Measurements from ENCODE around the gene GJC2. TPM values are rescaled to one million over a fixed set of nuclear protein-coding genes. Genes with fewer than 3 reads are reported as not detected.
"Not testable (repeated sequence)": the region's sequence is repeated elsewhere in the genome, so short reads cannot be mapped to it uniquely, and the experiment has no call there.

Gene GJC2
- polyA plus RNA-seq (ENCODE audit: insufficient read length): 1.2 TPM

DNA sequence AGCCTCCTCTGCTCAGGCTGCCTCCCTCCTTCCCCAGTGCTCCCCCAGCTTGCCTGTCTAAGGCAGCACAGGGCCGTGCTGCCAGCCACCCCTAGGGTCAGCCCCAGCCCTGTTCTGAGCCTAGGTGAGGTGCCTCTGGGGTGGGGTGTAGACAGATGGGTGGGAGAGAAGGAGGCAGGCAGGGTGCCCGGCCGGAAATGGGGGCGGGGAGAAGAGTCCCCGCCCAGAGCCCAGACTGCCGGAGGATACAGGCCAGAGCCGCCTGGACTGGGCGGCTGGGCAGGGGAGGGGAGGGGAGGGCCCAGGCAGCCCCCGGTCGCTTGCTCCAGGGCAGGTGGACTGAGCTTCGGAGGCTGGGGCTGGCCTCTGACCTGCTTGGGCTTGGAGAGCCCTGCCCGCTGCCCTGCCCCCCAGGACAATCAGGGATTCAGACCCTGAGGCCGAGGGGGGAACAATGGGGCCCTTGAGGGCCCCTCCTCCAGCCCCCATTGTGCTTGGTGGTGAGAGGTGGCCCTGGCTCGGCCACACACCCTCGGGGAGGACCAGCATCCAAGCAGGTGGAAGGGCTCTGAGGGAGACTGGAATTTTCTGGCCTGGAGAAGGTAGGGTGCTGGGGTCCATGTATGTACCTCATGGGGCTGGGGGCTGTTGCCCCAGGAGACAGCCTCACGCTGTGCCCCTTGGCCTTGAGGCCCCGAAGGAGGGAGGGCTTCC is at the start of gene GJC2:
Gene GJC2, plus strand, starts transcription at position 525 of the 714 bp plus-strand sequence. CDS start 7,829 bp downstream, outside the sequence.
- peak; percentile 55 for DNase-seq

DNA sequence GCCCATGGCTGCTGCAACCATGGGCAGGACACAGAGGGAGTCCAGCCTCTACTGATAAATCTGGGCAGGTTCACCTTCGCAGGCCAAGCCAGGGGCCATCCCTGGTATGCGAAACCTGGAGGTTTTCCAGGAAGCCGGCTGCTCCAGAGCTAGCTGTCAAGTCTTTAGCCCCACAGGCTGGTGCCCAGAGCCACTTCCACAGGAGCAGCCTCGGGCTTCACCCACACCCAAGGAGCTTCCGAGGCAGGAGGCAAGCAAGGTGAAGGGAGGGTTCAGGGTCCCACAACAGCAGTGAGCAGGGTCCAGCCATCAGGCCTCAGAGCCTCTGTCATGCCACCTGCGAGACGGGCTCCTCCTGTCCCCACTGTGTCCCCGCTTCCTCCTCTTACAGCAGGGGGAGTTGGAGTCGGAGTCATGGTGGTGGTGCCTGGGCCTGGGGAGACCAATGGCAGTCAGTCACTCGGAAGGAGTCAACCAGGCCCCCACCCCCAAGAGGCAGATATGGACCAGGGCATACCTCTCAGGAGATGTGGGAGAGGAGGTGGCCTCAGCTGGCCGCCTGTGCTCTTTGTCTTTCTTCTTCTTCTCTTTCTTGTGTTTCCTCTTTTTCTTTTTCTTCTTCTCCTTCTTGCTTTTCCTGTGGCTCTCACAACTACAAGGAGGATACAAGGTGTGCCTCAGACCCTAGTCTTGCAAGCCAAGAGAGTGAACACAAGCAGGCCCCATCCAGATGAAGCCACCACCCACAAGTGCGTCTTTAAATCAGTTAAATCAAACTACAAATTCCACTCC is 48.7 kb upstream of the GJC2 start:
- no peak for DNase-seq

DNA sequence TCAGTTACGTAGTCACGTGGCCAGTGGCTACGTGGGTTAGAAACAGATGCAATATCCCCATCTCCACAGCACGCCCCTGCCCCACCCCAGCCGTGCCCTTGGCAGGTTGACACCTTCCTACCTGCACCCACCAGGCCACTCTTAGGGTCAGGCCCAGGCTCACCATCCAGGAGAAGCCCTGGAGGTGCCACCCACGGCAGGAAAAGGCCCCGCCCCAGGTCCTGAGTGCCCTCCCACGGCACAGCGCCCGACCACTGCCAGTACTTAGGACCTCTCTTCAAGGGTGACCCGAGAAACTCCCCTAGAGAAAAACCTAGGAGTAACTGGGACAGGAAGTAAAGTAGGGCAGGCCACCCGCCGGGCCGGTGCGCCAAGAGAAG is 48.1 kb upstream of the GJC2 start:
- no peak for DNase-seq

DNA sequence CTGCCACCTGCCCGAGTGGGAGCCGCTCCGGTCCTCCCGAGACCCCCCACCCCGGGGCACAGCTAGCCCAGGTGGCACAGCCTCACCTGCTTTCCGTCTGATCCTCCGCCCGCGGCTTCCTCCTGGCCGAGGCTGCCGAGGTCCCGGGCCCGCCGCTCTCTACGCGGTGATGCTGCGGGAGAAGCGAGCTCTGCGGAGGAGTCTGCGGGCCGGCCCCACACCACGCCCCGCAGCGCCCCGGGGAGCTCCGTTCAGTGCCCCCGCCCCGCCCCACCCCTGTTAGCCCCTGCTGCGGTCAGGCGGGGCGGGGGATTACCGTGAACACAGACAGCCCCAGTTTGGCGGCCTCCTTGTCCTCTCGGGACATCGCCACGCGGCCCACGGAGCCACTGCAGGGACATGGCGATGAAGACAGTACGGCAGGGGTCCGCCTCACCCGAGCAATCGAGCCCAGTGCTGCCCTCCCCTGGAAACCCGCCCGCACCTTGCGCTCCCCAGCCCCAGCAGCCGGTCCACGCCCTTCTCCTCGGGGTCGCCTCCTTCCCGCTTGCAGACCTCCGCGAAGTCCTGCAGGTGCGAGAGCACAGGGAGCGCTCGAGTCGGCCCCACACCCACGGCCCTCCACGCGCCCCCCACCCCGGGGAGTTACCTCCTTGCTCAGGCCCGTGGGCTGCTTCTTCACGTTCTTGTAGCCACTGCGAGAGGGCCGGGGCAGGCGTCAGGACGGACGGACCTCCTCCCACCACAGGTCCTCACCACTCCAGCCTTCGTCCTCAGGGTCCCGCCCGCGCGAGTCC is 47.5 kb upstream of the GJC2 start:
- no peak for DNase-seq

DNA sequence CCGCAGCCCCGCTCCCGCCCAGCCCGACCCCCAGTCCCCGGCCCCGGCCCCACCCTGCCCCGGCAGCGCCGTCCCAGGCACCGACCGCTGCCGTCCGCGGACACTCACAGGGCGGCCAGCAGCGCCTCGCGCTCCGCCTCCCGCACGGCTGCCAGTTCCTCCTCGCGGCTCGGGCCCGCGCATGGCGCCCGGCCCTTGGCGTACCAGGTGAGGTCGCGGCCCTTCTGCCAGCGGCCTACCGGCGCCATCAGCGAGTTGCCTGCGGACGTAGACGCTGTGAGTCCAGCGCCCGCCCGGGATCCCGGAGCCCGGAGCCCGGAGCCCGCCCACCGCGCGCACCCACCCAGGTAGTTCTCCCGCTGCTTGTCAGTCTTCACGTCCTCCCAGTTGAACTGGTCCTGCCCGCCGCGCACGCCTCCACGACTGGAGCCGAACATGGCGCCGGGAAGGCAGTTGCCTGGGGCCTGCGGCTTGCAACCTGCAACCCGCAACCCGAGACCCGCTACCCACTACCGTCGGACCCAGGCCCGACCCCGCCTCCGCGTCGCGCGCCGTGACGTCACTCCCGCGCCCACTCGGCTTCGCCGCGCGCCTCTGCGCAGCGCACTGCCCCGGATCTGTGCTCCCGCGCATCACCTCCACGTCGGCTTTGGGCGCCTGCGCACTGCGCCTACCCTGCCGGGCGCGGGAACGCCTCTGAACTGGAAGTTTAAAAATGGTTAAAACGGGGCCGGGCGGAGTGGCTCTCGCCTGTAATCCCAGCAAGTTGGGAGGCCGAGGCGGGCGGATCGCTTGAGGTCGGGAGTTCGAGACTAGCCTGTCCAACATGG is 46.7 kb upstream of the GJC2 start, which contains the start of gene C1orf35:
Gene C1orf35, minus strand, starts transcription at position 535 of the 830 bp plus-strand sequence. Its CDS starts 98 bp downstream, at position 437.
- DNase-seq: peak; percentile 97

DNA sequence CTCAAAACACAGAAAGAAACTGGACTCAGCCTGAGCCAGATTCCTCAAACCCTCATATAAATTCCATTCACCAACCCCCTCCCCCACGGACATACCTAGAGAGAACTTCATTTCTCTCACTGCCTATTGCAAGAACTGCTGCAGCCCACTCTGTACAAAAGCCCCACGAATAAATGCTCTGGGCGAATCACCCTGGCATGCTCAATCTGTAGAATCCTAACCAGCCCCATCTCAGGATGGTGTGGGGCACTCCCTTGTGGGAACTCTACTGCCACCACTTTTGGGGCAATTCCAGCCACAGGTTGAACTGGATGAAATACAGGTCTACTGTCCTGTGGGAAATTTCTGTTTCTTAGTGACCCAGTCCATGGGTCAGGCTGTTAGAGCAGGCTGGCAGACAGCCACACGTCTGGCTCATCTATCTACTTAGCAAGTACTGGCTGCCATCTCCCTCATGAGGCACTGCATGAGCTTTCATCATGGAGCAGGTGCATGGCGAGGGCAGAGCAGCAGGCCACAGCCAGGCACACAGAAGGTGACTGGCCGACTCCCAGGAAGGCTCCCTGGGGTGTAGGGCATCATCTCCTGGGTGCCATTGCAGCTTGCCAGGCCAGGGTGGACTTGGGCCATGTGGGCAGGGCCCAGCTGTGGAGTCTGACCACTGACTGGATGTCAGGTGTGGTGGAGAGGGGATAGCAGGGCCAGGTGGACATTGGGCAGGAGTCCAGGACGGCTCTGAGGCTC is 45.0 kb upstream of the GJC2 start:
- DNase-seq: no peak

DNA sequence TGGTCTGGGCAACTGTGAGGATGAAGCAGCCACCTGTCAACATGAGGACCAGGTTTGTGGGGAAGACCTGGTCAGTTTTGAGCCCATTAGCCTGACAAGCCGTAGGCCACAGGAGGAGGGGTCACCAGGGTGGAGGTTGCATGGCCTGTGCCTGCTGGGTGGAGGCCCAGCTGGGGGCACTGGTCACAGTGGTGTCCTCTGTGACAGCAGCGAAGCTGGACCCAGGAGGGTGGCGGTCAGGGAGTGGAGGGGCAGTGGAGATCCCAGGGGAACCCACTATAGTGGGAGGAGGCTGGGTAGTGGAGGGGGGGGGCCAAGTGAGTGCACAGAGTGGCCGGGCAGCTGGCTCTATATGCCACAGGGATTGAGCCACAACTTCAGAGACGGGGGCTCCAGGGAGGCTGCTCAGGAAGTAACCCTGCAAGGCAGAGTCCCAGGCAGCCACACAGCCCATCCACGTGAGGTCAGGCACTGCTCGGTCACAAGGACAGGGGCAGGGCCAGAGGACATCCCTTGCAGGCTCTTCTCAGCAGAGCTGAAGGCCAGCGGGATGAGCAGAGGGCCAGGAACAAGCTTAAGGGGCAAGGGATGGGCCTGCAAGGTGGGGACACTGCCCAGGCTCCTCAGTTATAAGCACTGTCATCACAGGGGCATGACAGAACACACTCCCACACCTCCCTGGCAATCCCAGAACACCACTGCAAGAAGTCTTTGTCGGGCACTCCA is 44.3 kb upstream of the GJC2 start:
- DNase-seq: no peak

DNA sequence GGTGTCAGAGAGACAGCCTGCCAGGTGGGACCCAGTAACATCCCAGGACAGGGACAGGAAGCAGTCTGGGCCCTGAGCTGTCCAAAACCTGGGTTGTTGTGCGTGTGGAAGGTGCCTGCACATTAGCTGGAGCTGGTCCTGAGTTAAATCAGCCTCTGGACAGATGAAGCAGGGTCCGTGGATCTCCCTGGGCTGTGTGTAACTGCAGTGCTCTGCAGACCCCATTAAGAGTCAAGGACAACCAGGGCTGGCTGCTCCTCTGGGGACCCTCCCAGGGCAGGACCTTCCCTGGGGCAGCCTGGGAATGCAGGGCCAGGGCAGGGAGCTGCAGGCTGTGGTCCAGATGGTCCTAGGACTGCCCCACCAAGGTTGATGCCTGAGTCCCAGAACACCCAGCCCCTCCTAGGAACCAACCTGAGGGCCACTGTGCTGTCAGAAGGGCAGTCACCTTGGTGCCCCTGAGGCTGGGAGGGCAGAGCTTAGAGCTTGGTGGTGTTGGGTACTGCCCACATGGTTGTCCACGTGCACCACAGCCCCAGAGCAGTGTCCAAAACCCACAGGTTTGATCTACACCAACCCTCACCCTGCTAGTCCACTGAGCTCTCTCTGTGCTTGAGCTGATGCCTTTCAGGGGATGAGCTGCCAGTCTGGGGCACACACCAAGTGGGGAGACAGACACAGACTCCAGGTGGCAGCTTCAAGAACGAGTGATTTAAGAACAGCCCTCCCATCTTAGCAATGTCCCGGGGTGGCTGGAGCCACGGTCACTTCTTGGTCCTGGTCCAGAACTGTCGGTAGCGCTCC is 43.5 kb upstream of the GJC2 start:
- DNase-seq: no peak

DNA sequence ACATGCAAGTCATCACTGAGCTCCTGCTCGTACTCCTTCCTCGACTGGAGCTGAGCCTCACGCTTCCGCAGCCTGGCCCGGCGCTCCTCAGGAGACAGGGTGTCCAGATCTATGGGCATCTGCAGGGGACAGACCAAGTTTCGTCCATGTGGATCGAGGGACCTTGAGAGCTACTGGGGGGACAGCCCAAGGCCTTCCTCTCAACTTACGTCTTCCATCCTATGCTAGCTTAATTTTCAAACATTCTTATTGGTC is 43.0 kb upstream of the GJC2 start:
- no peak for DNase-seq

DNA sequence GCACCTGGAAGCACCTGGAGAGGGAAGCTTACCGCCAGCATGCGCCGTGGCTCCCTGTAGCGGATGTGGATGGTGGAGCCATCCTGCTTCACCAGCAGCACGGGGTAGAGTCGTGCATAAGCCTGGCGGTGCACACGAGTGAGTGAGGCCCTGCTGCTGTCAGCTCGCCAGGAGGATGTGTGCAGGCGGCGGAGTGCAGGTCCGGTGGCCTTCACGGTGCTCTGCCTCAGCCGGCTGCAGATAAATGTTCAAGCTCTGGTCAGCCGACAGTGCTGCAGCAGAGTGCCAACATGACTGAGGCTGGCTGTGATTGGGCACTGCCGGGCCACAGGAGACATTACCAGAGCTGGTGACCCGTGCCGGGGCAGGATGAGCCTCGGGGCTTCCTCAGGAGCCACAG is 42.1 kb upstream of the GJC2 start:
- DNase-seq: no peak

DNA sequence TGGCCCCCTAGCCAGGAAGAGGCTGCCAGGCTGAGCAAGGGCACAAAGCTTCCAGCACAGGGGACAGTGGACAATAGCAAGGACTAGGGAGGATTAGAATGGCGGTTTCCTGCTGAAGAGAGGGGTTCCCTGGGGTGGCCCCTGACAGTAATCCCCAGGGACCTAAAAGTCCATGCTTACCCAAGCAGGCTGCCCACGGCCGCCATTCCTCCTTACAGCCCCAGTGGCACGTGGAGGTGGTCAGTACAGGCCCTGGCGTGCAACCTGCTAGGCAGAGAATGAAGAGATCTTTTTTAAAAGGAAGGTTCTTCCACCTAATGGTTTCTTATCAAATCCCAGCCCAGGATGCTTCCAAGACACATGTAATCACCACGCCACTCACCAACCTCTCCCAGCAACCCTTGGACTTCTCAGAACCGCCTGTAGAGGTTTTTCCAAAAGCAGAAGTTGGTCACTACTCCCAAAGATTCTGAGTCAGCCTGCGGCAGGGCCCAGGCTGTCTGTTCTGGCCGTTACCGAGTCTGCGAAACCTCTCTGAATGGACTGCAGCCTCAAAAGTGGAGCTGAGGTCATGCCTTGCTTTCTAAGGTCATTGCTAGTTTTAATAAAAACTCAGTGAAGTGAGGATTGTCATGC is 41.6 kb upstream of the GJC2 start:
- no peak for DNase-seq

DNA sequence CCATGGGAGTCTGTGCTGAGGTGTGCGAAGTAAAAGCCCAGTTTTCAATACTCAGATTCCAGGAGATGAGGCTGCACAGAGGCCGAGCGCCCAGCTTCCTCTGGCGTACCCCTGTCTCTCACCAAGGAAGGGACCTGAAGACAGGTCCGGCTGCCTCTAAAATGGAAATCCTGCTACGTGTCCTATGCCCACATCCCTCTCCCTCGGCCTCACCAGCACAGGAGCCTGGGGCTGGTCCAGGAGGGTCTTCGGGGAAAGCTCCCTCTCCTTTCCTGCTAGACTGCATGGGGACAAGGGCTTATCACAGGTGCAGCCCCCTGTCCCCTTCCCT is 41.0 kb upstream of the GJC2 start:
- DNase-seq: no peak

DNA sequence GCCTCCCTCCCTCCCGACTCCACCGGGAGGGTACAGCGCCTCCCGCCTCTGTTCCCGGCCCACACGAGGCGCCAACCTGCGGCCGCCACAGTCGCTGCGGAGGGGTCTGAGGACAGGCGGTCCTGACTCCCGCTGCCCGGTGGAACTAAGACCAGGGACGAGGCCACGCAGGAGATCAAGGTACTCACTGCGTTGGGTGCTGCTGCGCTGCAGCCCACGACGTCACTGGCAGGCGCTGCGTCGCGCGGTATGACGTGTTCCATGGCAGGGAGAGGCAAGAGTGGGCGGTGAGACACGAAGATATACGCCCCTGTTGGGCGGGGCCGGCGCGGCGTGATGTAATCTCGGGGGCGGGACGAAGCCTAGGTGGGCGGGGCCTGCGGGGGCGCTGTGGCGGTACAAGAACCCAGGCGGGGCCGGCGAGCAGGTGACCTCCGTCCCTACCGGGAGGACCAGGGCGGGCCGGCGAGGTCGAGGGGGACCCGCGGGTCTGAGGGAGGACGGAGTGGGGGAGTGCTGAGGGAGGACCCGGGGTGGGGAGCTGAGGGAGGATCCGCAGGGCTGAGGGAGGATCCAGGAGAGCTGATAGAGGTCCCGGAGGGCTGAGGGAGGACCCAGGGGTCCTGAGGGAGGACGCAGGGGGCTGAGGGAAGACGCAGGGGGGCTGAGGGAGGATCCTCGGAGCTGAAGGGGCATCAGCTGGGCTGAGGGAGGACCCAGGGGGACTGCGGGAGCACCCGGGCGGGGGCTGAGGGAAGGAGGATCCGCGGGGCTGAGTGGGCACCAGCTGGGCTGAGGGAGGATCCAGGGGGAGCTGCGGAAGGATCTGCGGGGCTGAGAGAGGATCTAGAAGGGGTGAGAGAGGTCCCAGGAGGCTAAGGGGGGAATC is 40.4 kb upstream of the GJC2 start, which contains the start of gene MRPL55:
Gene MRPL55, minus strand, starts transcription at position 227 of the 889 bp plus-strand sequence. CDS start 1,039 bp downstream, outside the sequence.
- DNase-seq: peak; percentile 99

DNA sequence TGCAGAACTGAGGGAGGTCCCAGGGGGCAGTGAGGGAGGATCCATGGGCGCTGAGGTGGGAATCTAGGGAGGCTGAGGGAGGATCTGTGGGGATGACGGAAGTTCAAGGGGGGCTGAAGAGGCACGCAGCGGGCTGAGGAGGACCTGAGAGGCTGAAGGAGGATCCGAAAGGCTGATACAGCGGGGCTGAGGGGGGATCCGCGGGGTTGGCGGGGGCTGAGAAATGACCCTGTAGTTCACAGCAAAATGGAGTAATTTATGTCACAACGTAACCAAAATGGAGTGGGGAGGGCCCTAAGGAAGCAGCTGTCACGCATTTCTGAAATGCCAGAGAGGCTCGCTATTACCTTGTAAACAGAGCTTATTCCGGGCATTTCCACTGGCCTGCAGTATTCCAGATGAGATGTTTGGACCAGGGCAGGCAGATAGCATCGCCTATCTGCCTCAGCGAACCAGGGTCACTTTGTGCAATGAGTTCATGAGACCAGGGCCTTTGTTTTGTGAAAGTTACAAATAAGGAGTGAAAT is 39.7 kb upstream of the GJC2 start:
- DNase-seq: no peak

DNA sequence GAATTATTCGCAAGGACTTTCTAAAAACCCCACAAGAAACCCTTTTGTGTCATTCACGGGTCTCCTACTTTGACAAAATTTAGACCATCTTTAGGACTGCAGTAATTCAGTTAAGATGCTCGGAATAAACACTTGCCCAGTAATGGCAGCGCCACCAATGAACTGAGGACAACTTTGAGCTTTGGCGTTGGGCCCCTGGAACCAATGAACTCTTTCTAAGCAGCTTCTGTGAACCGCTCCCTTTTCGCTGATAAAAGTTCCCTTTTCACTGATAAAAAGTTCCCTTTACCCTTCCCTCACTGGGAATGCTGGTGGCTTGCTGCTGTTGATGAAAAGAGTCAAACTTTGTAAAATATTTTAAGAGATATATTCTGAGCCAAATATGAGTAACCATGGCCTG is 39.2 kb upstream of the GJC2 start:
- DNase-seq: no peak

DNA sequence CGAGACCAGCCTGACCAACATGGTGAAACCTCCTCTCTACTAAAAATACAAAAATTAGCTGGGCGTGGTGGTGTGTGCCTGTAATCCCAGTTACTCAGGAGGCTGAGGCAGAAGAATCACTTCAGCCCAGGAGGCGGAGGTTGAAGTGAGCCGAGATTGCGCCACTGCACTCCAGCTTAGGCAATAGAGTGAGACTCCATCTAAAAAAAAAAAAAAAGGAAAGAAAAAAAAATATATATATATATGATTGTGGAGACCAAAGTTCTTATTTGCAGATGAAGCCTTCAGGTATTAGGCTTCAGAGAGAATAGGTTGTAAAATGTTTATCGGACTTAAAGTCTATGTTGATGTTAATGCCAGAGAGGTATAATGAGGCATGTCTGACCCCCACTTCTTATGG is 38.4 kb upstream of the GJC2 start:
- DNase-seq: not testable (repeated sequence)

DNA sequence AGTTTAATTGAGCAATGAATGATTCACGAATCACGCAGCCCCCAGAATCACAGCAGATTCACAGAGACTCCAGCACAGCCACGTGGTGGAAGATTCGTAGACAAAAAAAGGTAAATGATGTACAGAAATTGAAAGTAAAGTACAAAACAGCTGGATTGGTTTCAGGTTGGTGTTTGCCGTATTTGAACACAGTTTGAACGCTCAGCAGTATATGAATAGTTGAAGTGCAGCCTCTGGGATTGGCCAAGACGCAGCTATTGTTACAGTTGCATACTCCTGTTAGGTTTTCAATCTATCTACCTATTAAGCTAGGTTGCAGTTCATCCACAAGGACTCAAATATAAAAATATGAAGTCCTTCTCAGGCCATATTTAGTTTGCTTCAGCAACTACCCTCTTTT is 37.6 kb upstream of the GJC2 start:
- no peak for DNase-seq

DNA sequence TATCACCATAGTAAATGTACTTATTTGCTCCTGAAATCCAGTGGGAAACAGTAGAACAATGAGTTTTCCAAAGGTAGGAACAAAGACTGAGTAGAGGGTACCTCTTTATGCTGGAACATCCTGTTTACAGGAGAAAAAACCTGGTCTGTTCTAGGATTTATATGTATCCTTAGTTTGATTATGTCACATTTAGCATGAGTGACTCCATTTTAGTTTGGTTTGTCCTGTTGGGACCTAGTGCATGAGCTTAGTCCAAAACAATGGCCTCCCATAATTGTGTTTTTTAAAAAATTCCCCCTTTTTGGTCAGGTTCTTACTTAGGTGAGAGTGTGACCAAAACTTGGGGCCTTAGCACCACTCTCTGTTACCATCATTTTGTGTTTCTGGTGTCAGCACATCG is 37.1 kb upstream of the GJC2 start:
- DNase-seq: no peak
